AG04450 (cell line): Measurements from ENCODE around the gene DCAF12. TPM values are rescaled to one million over a fixed set of nuclear protein-coding genes. Genes with fewer than 3 reads are reported as not detected.

ENCODE experiments used
- CTCF ChIA-PET: fragments of 300-600, 350-600 bp; formaldehyde crosslinking; extraction: SDS; loops from one replicate; lab custom pipeline; 2022; ENCODE audit warnings: antibody characterized with exemption, inconsistent platforms; lab: Charles Lee
- POLR2A ChIA-PET: fragments of 350-600 bp; formaldehyde crosslinking; extraction: SDS; loops from one replicate; lab custom pipeline; 2021; ENCODE audit warnings: antibody characterized with exemption, inconsistent platforms; lab: Yijun Ruan, JAX
- DNase-seq: peaks from one replicate; pipeline ENCODE4 v3.0.0-alpha.2; 2011; ENCODE audit warnings: low read depth, low spot score
- H3K27ac ChIP-seq: one replicate; pipeline ENCODE4 v1.5.1; 2012; ENCODE audit warnings: low read depth, low read length, control low read depth
- H3K27me3 ChIP-seq: one replicate; pipeline ENCODE4 v1.6.0; 2012; ENCODE audit warnings: low read length; ENCODE audit not compliant: control insufficient read depth, insufficient read depth
- H3K4me3 ChIP-seq: 2 replicates; pipeline ENCODE4 v1.5.1; 2011; ENCODE audit warnings: mild to moderate bottlenecking, low read depth, low read length, control low read depth
- H3K9me3 ChIP-seq: 2 replicates; pipeline ENCODE4 v1.5.1; 2012; ENCODE audit warnings: low read length; ENCODE audit not compliant: control insufficient read depth, insufficient read depth
- polyA plus RNA-seq: library from polyadenylated mRNA; depleted of rRNA; stranded (reverse); fragments of >200 nt; gene quantifications from 2 replicates; pipeline ENCODE4 v1.2.3, GENCODE V29; 2011
- TF ChIP-seq, protein P1 (sequence below): IDR thresholded peaks from 2 replicates; pipeline ENCODE4 v1.5.1; 2011; ENCODE audit warnings: low read depth, low read length, control low read depth, inconsistent platforms

Gene DCAF12
- polyA plus RNA-seq, 1 experiment = 27.8 TPM

DNA sequence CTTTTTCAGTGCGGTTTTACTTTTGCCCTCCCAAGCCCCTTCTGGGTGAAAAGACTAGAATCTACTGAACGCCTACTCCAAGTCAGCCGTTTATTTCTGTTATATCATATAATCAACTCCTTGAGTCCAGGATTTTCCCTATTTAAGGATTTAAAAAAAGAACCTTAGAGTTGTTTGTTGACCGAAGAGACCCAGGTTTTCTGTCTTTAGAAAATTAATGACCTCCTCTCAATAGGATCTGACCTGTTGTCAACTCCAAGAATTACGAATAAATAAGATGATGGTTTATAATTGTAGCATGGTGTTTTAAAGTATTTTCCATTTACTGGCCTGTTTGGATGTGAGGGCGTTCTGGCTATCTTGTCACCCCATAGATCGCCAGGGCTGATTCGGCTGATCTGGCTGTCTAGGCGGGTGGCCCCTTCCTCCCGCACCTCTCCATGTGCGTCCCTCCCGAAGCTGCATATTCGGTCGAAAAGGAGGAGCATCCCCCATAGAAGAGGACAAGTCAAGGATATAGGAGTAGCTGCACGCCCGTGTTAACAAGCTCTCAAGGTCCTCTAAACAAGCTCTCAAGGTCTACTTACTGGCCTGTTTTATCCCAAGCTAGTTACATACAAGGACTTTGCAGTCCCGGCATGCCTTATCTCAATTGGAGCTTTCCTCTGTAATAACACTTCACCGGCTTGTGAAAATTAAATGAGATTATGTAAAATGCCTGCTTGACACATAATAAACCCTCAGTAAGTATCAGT lies 76.7 kb downstream of the DCAF12 start:
- Histone ChIP-seq H3K4me3 (peak overlapping the region; percentile 93), H3K27me3 (no peaks in the 10 kb centered on the region), H3K27ac (peak overlapping the region; percentile 93), H3K9me3 (no peaks in the 10 kb centered on the region; the same call in 1 of the 2 replicates)
- no peak for DNase-seq
- POLR2A ChIA-PET = interaction anchor here (0.7 to 3.1 kb wide), 5 partner anchors 14 to 109 kb away, joined by 3 to 35 read pairs (median 3); no protein-coding TSS in a partner anchor
- CTCF ChIA-PET = interaction anchor here (1.7 kb wide), 1 partner anchor 24 kb away, joined by 9 read pairs; no protein-coding TSS in a partner anchor
- TF ChIP-seq, protein P1, sequence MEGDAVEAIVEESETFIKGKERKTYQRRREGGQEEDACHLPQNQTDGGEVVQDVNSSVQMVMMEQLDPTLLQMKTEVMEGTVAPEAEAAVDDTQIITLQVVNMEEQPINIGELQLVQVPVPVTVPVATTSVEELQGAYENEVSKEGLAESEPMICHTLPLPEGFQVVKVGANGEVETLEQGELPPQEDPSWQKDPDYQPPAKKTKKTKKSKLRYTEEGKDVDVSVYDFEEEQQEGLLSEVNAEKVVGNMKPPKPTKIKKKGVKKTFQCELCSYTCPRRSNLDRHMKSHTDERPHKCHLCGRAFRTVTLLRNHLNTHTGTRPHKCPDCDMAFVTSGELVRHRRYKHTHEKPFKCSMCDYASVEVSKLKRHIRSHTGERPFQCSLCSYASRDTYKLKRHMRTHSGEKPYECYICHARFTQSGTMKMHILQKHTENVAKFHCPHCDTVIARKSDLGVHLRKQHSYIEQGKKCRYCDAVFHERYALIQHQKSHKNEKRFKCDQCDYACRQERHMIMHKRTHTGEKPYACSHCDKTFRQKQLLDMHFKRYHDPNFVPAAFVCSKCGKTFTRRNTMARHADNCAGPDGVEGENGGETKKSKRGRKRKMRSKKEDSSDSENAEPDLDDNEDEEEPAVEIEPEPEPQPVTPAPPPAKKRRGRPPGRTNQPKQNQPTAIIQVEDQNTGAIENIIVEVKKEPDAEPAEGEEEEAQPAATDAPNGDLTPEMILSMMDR = no peak

DNA sequence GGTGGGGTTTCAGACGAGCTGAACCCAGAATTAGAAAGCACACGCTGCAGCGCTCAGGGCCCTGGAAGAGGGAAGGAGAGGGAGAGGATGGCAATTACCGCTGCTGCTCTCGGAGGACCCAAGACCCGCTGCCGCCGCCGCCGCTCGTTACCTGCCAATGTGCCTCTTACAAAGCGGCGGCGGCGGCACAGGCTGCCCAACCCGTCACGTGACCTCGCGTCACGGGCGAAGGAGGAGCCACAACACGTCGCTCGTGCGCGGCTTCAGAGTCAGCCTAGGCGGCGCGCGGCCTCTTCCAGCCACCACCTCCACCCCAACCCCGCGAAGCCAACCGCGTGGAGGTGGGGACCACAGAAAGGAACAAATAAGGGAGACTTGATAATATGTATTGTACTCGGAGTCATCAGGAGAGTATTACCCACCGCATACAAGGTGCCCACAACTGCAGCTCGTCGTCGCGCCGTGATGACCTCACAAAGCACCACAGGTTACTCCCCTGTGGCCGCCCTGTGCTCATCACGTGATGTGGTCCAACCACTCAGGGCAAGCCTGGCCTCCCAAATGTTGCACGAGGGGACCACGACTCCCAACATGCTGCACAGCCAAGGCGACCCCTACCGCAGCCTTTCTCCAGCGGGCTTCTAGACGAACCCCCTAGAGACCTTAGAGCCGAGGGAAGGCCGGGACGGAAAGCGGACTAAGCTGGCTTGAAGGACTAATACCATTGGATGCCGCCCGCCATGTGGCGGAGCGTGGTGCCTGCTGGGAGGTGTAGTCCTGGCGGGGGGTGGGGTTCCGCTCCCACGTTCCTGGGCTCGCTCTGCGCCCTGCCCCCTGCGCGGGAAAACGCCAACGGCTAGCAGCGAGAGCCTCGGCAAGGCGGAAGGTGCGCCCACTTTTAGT lies 77.5 kb downstream of the DCAF12 start, which contains the start of gene UBAP2:
Gene UBAP2 (minus strand): TSS at position 161 of the 903 bp plus-strand sequence. CDS start 31,739 bp downstream, outside the sequence.
- ChIA-PET POLR2A (interaction anchor here (0.6 to 3.1 kb wide), 8 partner anchors 13 to 110 kb away, joined by 3 to 35 read pairs (median 3); no protein-coding TSS in a partner anchor), CTCF (interaction anchor here (1.1 to 1.9 kb wide), 3 partner anchors 18 to 235 kb away, joined by 3 to 5 read pairs (median 4); no protein-coding TSS in a partner anchor)
- TF ChIP-seq, protein P1 = peak; percentile 15; the same call in 1 of the 2 replicates
- Histone ChIP-seq H3K27me3 (no peaks in the 10 kb centered on the region), H3K9me3 (no peaks in the 10 kb centered on the region; the same call in 1 of the 2 replicates), H3K27ac (peak within 1 kb of the TSS; percentile 93), H3K4me3 (peak within 1 kb of the TSS; percentile 93)
- peak; percentile 92 for DNase-seq

DNA sequence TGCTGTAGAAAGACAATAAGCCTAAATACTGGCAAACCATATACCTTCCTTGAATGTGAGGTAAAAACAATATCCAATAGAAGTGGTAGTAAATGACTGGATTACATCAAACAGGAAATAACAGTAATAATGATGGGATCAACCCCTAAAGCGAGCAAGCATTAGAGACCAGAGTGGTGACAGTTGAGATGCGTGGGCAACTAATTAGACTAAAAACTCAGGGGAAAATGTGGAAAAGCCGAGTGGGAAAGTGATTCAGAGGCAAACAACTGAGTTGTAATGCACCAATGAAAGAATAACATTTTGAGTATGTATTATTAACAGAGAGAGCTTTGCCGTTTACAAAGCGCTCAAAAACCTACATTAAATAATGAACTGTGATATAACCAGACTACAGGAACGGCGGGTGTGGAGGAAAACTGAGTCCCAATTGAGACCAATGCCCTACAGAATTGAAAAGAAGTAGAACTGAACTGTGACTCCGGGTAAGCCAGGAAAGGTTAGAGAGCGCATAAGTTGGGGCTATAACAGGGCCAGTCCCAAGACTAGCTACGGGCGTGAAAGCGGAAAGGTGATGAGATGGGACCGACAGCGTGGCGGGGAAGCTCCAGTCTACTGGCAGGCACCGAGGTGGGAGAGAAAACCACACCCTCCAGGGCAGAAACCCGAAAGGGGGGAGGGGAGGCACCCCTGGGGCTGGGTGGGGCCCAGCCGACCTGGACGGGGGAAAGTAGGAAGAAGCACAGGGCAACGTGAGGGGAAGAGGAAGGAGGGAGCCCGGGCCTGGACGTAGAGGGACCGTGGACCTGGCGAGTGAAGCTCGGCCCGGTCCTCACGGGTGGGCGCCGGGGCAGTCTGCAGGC lies 78.4 kb downstream of the DCAF12 start:
- H3K27me3 ChIP-seq = no peaks in the 10 kb centered on the region
- CTCF ChIA-PET = interaction anchor here (0.5 to 1.9 kb wide), 4 partner anchors 19 to 235 kb away, joined by 3 to 5 read pairs (median 4); no protein-coding TSS in a partner anchor
- peak overlapping the region; percentile 93 for H3K4me3 ChIP-seq
- no peak for DNase-seq
- POLR2A ChIA-PET = interaction anchor here (0.6 to 3.1 kb wide), 5 partner anchors 22 to 46 kb away, joined by 3 to 35 read pairs (median 4); no protein-coding TSS in a partner anchor
- peak overlapping the region; percentile 93 for H3K27ac ChIP-seq
- H3K9me3 ChIP-seq = no peaks in the 10 kb centered on the region; the same call in 1 of the 2 replicates
- TF ChIP-seq, protein P1 = no peak

DNA sequence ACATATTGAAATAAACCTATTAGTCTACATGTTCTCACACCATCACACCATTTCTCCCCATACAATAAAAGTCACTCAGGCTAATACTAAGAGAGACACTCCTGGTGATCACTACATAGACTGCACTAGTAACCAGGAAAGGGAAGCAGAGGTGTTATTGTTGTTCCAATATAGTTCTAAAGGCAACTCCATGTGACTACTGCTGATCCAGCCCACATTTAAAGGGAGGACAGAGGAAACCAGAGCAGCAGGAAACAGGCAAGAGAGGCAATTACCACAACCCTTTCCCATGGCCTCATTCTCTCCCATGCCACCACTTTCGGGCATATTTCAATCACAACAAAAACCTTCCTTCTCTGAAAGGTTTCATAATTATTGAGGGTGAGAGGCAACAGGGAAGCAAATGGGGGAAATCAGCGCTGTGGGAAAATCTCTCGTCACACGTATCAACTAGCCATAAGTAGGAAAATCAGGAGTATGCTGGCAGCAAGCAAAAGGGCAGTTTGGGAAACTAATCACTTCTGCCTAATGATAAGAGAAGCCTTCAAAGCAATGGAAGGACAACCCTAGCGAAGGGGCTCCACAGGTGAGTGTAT lies 79.6 kb downstream of the DCAF12 start:
- ChIA-PET CTCF (interaction anchor here (0.8 to 1.9 kb wide), 2 partner anchors 189 to 233 kb away, joined by 4 to 5 read pairs; no protein-coding TSS in a partner anchor), POLR2A (no interaction called here)
- Histone ChIP-seq H3K27me3 (no peaks in the 10 kb centered on the region), H3K4me3 (peak overlapping the region; percentile 93), H3K27ac (no peak overlapping the region), H3K9me3 (no peaks in the 10 kb centered on the region; the same call in 1 of the 2 replicates)
- no peak for DNase-seq
- TF ChIP-seq, protein P1 = no peak
